Transverse colon (tissue), 4 donors: ENCODE results near the gene APLN. TPM values are rescaled to one million over a fixed set of nuclear protein-coding genes. Genes with fewer than 3 reads are reported as not detected.

Experiments used
- DNase-seq: peaks from one replicate; pipeline ENCODE4 v3.0.0-alpha.2; 2019
- H3K27ac ChIP-seq, 4 donors: fragments of 200-600 bp; sonication (generic); 2 replicates each; pipeline ENCODE4 v1.5.1; 2016 to 2018; ENCODE audit warnings: inconsistent platforms in 4 of 4
- H3K27me3 ChIP-seq: fragments of 200-600 bp; sonication (generic); 2 replicates; pipeline ENCODE4 v1.5.1; 2017; ENCODE audit warnings: inconsistent platforms
- H3K36me3 ChIP-seq, 4 donors: fragments of 200-600 bp; sonication (generic); 2 replicates each; pipeline ENCODE4 v1.5.1; 2017 to 2019; ENCODE audit warnings: inconsistent platforms in 4 of 4
- H3K4me1 ChIP-seq, 4 donors: fragments of 200-600 bp; sonication (generic); 2 replicates each; pipeline ENCODE4 v1.5.1; 2017 to 2020; ENCODE audit warnings: inconsistent platforms in 4 of 4
- H3K4me3 ChIP-seq, 4 donors: fragments of 200-600 bp; sonication (generic); 1 replicate in 1 of 4; 2 replicates in 3 of 4; pipeline versions ENCODE4 v1.5.1 to v1.6.1; 2017 to 2019; ENCODE audit warnings: inconsistent platforms in 4 of 4
- H3K9me3 ChIP-seq, 2 donors: fragments of 200-600 bp; sonication (generic); 2 replicates each; pipeline ENCODE4 v1.5.1; 2017 to 2019; ENCODE audit warnings: inconsistent platforms in 2 of 2
- EP300 ChIP-seq: sonication (generic); formaldehyde crosslinking; IDR thresholded peaks from one replicate; pipeline ENCODE4 v1.6.1; 2017; ENCODE audit warnings: antibody characterized with exemption, low read depth
- POLR2A ChIP-seq: fragments of 450-650 bp; IDR thresholded peaks from one replicate; pipeline ENCODE4 v1.6.1; 2016; ENCODE audit warnings: antibody characterized with exemption, mild to moderate bottlenecking, moderate library complexity
- POLR2AphosphoS5 ChIP-seq, 3 donors: sonication (generic); formaldehyde crosslinking; IDR thresholded peaks; one replicate each; pipeline ENCODE4 v1.6.1; 2016; ENCODE audit warnings: antibody characterized with exemption in 3 of 3
- WGBS, 2 donors: methylation state at CpG; one replicate each; pipeline ENCODE4 v1.1.5; 2018; ENCODE audit warnings: low coverage in 1 of 2; 5-methylcytosine and 5-hydroxymethylcytosine counted together
- in situ Hi-C, 4 donors: fragments of 200-750 bp; cut with MboI; loops; one replicate each; pipeline versions ENCODE4 v1.15.0 to v1.15.1; 2017; ENCODE audit warnings: low sequenced_read_pairs in 3 of 4, low pct_ligation_motif_present in 1 of 4, low pct_unique_long_range_greater_than_20kb in 1 of 4
- intact Hi-C: fragments of 100-400 bp; cut with DNase I; formaldehyde crosslinking; loops from one replicate; pipeline ENCODE4 v1.15.1; 2023; ENCODE audit warnings: low total_unique reads
- total RNA-seq, 4 donors: library from RNA; depleted of rRNA; stranded (reverse); fragments of >200 nt; gene quantifications; one replicate each; pipeline ENCODE4 v1.1.0, GENCODE V29; 2016
- TF ChIP-seq, protein P1 (sequence below), 5 experiments: fragments of 200-600 bp in 3 of 5; fragments of 450-650 bp in 2 of 5; sonication (generic) in 3 of 5; IDR thresholded peaks; 1 replicate in 2 of 5; 2 replicates in 3 of 5; pipeline ENCODE4 v1.5.1; 2016 to 2017; ENCODE audit warnings: antibody characterized with exemption in 5 of 5, inconsistent platforms in 3 of 5, mild to moderate bottlenecking in 2 of 5, moderate library complexity in 1 of 5

Gene APLN
- total RNA-seq, 4 donors from 2014 or later: not detected

DNA sequence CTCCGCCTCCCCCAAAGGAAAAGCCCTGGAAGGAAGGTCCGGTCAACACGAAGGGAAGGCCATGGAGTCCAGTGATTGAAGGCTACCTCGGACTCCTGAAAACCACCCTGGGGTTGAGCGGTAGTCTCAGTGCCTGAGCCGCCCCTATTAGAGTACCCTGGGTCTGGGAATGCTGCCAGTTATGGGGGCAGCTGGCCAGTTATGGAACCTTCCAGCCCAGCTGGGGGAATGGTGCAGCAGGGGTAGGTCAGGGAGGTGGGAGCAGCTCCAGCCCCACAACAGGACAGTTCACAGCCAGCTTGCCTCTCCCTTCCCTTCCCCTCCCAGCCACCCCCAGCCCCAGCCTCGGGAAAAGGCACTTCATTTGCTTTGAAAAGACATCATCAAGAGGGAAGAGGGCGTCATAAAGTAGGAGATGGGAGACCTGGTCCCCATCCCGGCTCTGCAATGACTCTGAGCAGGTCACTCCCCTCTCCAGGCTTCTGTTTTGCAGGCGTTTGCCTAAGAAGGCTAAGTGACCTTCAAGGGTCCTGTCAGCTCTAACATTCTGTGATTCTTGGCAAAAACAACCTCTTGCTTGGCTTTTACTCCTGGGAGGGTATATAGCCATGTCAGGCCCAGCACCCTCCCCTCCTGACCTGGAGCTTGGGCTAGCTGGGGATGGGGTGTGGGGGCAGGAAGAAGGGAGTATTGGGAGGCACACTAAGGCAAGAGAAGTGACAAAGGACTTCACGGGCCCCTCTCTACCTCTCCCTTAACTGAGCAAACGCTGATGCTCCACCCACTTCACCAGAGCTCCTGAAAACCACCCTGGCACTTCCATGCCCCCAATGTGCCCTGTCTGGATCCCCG is 8.0 kb downstream of the APLN start:
- intact Hi-C loops (no loop called here), in situ Hi-C loops (loop anchor here in 1 of 4 donors (25.0 kb wide), 1 partner anchor 191 kb away; the partner anchor contains the start of gene ZDHHC9)
- TF ChIP-seq POLR2A: no peak
- TF ChIP-seq POLR2AphosphoS5 (IDR thresholded peaks at IDR 0.05): no peak
- TF ChIP-seq EP300: no peak
- TF ChIP-seq, protein P1, sequence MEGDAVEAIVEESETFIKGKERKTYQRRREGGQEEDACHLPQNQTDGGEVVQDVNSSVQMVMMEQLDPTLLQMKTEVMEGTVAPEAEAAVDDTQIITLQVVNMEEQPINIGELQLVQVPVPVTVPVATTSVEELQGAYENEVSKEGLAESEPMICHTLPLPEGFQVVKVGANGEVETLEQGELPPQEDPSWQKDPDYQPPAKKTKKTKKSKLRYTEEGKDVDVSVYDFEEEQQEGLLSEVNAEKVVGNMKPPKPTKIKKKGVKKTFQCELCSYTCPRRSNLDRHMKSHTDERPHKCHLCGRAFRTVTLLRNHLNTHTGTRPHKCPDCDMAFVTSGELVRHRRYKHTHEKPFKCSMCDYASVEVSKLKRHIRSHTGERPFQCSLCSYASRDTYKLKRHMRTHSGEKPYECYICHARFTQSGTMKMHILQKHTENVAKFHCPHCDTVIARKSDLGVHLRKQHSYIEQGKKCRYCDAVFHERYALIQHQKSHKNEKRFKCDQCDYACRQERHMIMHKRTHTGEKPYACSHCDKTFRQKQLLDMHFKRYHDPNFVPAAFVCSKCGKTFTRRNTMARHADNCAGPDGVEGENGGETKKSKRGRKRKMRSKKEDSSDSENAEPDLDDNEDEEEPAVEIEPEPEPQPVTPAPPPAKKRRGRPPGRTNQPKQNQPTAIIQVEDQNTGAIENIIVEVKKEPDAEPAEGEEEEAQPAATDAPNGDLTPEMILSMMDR (IDR thresholded peaks at IDR 0.05): no peak
- Histone ChIP-seq H3K9me3 (no peaks in the 10 kb centered on the region), H3K36me3 (no peaks in the 10 kb centered on the region), H3K4me3 (no peak overlapping the region), H3K4me1 (no peaks in the 10 kb centered on the region), H3K27me3 (no peaks in the 10 kb centered on the region), H3K27ac (no peak overlapping the region)
- WGBS, 2 donors: 71% methylated on average over 13 of the region's 13 CpGs; no CpG with 5 or more reads in 1 of the 2 donors
- no peak for DNase-seq

DNA sequence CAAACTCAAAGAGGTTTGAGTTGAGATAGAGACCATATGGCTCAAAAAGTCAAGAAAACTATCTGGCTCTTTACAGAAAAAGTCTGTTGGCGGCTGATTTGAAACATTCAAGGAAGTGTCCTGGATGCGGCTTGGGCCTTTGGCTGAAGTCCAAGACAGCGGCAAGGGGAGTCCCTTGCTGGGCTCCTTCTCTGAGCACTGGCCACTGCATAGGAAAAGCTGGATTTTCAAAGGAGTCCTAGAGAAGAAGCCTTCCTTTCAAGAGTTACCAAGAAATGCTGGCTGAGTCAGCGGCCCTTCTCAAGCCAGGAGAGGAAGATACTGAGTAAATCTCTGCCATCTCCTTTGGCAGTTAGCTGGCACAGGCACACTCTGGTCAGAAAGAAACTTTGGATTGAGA is 12.1 kb downstream of the APLN start:
- H3K4me3 ChIP-seq: no peak overlapping the region
- in situ Hi-C loops (loop anchor here in 1 of 4 donors (25.0 kb wide), 1 partner anchor 195 kb away; the partner anchor contains the start of gene ZDHHC9), intact Hi-C loops (no loop called here)
- 71% methylated on average over 4 of the region's 4 CpGs; no CpG with 5 or more reads in 1 of the 2 donors for WGBS, 2 donors
- no peaks in the 10 kb centered on the region for H3K36me3 ChIP-seq
- no peaks in the 10 kb centered on the region for H3K4me1 ChIP-seq
- no peak for DNase-seq
- H3K27ac ChIP-seq: no peak overlapping the region
- no peaks in the 10 kb centered on the region for H3K9me3 ChIP-seq
- TF ChIP-seq, protein P1 (IDR thresholded peaks at IDR 0.05): no peak
- TF ChIP-seq EP300 (no peak), POLR2AphosphoS5 (IDR thresholded peaks at IDR 0.05) (no peak), POLR2A (no peak)
- H3K27me3 ChIP-seq: no peaks in the 10 kb centered on the region

DNA sequence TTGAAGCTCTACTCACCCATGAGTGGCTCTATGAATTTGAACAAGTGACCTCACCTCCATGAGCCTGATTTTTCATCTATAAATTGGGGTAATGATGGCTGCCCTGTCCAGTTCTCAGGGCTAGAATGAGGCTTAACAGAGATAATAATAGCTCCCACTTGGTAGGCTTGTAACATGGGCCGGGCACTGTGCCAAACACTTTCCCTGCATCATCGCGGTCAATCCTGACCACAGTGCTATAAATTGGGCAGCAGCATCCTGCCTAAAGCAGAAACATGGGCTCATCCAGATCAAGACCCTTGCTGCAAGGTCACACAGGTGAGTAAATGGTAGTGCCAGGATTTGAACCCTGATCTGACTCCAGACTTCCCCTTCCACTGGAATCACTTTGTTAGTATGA is 12.8 kb downstream of the APLN start:
- H3K9me3 ChIP-seq: no peaks in the 10 kb centered on the region
- intact Hi-C loops: no loop called here
- H3K27me3 ChIP-seq: no peaks in the 10 kb centered on the region
- H3K4me1 ChIP-seq: peaks cover 0 to 5% (median 0%) of the 10 kb centered on the region in 4 donors
- in situ Hi-C loops: loop anchor here in 1 of 4 donors (25.0 kb wide), 1 partner anchor 195 kb away; the partner anchor contains the start of gene ZDHHC9
- TF ChIP-seq, protein P1 (IDR thresholded peaks at IDR 0.05): no peak
- TF ChIP-seq POLR2AphosphoS5 (IDR thresholded peaks at IDR 0.05) (no peak), EP300 (no peak), POLR2A (no peak)
- no peak overlapping the region for H3K4me3 ChIP-seq
- no peak overlapping the region for H3K27ac ChIP-seq
- WGBS, 2 donors: 66% methylated on average over 3 of the region's 3 CpGs; no CpG with 5 or more reads in 1 of the 2 donors
- H3K36me3 ChIP-seq: no peaks in the 10 kb centered on the region
- no peak for DNase-seq

DNA sequence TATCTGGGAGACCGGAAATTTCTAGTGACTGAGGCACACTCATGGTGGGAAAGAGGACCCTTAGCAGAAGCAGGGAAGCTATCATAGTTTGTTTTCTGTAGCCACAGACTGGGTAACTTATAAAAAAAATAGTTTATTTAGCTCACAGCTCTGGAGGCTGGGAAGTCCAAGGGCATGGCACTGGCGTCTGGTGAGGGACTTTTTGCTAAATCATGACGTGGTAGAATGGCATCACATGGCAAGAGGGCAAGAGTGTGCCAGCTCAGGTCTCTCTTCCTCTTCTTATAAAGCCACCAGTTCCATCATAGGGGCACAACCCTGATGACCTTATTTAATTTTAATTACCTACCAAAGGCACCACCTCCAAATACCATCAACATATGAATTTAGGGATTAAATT is 13.3 kb downstream of the APLN start:
- WGBS, 2 donors: 57% methylated on average over 3 of the region's 3 CpGs; no CpG with 5 or more reads in 1 of the 2 donors
- Histone ChIP-seq H3K27ac (no peak overlapping the region), H3K9me3 (no peaks in the 10 kb centered on the region), H3K4me1 (peaks cover 0 to 8% (median 2%) of the 10 kb centered on the region in 4 donors), H3K4me3 (no peak overlapping the region), H3K36me3 (no peaks in the 10 kb centered on the region), H3K27me3 (no peaks in the 10 kb centered on the region)
- no peak for TF ChIP-seq POLR2AphosphoS5 (IDR thresholded peaks at IDR 0.05)
- TF ChIP-seq, protein P1 (IDR thresholded peaks at IDR 0.05): no peak
- no peak for TF ChIP-seq EP300
- no peak for TF ChIP-seq POLR2A
- intact Hi-C loops: no loop called here
- no peak for DNase-seq
- in situ Hi-C loops: loop anchor here in 1 of 4 donors (25.0 kb wide), 1 partner anchor 196 kb away; the partner anchor contains the start of gene ZDHHC9
